Lower leg skin (tissue), 3 donors: ENCODE results near the gene SNN.

ENCODE experiments used
- POLR2A ChIP-seq, 2 donors: fragments of 450-650 bp; IDR thresholded peaks; one replicate each; pipeline ENCODE4 v1.6.1; 2016 to 2017; ENCODE audit warnings: antibody characterized with exemption in 2 of 2, mild to moderate bottlenecking in 1 of 2, moderate library complexity in 1 of 2
- TF ChIP-seq, protein P1 (sequence below), 3 donors: fragments of 450-650 bp; IDR thresholded peaks; one replicate each; pipeline ENCODE4 v1.5.1; 2016; ENCODE audit warnings: antibody characterized with exemption in 3 of 3, mild to moderate bottlenecking in 3 of 3, moderate library complexity in 2 of 3

DNA sequence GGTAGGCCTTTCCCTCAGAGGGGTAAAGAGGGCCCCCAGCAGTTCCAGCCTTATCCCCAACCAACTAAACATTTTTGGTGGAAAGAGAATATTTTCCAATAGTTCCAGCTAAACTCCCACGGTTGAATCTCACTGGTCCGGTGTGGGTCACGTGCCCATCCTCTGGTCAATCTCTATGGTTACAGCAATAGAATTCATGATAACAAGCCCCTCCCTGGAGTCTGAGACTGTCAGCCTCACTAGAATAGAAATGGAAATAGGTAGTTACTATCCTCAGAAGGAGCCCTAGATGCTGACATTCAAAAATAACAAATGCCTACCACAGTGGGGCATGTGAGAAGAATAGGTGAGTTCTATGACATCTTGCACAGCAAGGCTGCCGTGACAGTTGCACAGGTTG lies 44.0 kb upstream of the SNN start:
- TF ChIP-seq, protein P1, sequence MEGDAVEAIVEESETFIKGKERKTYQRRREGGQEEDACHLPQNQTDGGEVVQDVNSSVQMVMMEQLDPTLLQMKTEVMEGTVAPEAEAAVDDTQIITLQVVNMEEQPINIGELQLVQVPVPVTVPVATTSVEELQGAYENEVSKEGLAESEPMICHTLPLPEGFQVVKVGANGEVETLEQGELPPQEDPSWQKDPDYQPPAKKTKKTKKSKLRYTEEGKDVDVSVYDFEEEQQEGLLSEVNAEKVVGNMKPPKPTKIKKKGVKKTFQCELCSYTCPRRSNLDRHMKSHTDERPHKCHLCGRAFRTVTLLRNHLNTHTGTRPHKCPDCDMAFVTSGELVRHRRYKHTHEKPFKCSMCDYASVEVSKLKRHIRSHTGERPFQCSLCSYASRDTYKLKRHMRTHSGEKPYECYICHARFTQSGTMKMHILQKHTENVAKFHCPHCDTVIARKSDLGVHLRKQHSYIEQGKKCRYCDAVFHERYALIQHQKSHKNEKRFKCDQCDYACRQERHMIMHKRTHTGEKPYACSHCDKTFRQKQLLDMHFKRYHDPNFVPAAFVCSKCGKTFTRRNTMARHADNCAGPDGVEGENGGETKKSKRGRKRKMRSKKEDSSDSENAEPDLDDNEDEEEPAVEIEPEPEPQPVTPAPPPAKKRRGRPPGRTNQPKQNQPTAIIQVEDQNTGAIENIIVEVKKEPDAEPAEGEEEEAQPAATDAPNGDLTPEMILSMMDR (IDR thresholded peaks at IDR 0.05) = no peak
- no peak for TF ChIP-seq POLR2A (IDR thresholded peaks at IDR 0.05)
